Measurements from ENCODE around the gene ZNF559.
"Not testable (repeated sequence)": the region's sequence is repeated elsewhere in the genome, so short reads cannot be mapped to it uniquely, and the experiment has no call there.

ZNF559 gene

DNA sequence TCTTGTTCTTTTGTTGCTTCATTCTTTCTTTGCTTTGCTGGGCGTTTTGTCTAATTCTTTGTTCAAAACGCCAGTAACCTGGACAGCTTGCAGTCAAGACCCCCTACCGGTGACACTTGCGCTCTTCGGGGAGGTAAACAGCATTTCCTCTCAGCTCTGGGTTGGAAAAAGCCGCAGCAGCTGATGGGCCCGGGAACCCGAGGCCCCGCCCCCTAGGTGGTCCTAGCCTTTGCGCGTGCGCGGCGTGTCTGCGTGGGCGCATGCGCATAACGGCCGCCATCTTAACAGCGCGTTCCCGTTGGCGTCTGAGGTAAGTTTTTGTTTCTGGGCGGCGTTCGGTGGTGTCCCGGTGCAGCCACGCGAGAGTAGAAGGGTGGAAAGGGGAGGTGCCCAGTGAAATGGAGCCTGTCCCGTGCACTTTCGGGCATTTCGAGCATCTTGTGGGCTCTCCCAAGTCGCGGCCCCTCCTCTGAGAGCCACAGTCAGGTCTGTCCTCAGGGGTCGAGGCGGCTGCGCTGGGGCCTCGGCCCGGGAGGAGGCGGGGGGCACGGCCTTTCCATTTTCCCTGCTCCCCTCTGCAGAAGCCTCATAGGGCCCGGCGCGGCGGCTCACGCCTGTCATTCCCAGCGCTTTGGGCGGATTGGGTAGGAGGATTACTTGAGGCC, at the start of gene ZNF559:
Gene ZNF559 (plus strand): TSS at position 261 of the 665 bp plus-strand sequence. CDS start 14,371 bp downstream, outside the sequence.
- DNase-seq (ENCODE audit: low spot score): peak; percentile 99

DNA sequence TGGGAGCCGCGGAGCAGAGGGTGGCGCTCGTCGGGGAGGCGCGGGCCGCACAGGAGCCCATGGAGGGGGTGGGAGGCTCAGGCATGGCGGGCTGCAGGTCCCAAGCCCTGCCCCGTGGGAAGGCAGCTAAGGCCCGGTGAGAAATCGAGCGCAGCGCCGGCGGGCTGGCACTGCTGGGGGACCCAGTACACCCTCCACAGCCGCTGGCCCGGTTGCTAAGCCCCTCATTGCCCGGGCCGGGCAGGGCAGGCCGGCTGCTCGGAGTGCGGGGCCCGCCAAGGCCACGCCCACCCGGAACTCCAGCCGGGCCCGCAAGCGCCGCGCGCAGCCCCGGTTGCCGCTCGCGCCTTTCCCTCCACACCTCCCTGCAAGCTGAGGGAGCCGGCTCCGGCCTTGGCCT, 40.5 kb upstream of the ZNF559 start:
- DNase-seq (ENCODE audit: low spot score): not testable (repeated sequence)

DNA sequence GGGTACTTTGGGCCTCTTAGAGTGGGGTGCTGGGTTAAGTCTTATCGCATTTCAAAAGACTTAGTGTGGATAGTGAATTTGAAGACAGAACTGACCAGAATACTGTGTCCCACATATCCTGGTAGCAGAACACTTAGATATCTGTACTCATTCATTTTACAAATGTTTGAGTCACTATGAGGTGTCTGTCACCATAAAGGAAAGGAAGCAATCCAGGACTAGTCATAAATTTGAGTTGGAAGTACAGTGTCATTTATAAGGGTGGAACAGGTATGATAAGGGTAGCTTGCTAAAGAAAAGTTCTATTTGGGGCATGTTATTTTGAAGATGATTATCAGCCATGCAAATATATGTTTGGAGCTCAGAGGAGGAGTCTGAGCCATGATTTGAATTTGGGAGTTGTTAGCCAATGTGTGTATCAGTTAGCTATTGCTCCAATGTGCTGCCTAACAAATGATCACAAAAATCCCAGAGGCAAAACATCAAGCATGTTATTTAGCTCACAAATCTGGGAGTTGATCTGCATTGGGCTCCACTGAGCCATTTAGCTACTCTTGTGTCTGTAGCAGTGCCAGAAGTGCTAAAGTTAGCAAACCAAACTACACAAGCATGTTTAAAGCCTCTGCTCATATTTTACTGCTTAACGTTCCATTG, 34.6 kb upstream of the ZNF559 start:
- no peak for DNase-seq (ENCODE audit: low spot score)

DNA sequence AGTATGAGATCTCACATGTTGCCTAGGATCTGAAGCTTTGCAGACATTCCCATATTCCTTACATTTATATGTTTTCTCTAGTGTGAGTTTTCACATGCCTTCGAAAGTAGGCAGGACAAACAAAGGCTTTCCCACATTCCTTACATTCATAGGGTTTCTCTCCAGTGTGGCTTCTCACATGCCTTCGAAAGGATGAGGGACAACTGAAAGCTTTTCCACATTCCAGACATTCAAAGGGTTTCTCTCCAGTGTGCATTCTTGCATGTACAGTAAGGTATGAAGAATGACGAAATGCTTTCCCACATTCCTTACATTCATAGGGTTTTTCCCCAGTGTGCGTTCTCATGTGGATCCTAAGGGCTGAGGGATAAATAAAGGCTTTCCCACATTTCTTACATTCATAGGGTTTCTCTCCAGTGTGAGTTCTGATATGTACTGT, 28.5 kb upstream of the ZNF559 start:
- DNase-seq (ENCODE audit: low spot score): no peak

DNA sequence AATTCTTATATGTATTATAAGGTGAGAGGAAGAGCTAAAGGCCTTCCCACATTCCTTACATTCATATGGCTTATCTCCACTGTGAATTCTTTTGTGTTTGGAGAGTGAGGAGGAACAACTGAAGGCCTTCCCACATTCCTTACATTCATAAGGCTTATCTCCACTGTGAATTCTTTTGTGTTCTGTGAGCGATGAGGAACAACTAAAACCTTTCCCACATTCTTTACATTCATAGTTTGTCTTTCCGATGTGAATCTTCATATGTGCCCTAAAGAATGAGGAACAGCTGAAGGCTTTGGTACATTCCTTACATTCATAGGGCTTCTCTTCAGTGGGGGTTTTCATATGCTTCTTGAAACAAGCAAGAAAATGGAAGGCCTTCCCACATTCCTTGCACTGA, 27.6 kb upstream of the ZNF559 start:
- DNase-seq (ENCODE audit: low spot score): no peak

DNA sequence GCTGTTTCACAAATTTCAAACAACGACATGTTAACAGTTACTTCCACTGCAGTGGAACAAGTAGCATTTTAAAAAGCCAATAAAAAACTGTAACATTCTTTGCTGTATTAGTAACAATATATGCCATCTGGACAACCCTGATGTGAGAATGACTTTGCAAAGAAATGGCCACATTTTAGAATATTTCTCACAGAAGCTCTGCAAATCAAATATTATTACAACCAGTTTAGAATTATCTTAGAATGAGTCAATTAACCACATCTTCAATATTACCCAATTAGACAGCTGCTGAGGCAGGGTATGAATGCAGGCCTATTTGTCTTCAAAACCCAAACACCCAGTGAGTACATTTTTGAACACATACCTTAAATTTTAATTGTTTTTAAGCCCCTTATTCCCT, 17.5 kb upstream of the ZNF559 start:
- DNase-seq (ENCODE audit: low spot score): peak; percentile 58

DNA sequence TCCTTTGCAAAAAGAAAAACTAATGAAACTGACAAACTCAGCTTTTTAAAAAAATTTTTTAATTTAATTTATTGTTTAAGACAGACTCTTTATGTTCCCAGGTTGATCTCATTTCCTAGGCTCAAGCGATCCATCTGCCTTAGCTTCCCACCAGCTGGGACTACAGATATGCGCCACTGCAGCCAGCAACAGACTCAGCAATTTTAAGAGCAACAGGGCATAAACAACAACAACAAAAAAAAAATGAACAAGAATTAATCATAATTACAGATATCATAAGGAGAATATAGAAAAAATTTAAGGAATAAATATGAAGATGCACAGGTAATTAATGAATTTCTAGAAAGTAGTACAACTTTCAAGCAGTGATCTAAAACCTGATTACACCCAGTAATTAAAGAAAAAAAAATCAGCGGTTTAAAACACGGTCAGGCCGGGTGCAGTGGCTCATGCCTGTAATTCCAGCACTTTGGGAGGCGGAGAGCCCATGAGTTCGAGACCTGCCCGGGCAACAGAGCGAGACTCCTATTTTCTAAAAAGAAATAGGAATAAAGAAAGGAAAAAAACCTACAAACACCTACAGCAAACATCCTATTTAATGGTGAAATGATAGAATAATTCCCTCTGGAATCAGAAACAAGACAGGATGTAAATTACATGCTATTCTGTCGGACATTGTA, 15.7 kb upstream of the ZNF559 start:
- DNase-seq (ENCODE audit: low spot score): no peak

DNA sequence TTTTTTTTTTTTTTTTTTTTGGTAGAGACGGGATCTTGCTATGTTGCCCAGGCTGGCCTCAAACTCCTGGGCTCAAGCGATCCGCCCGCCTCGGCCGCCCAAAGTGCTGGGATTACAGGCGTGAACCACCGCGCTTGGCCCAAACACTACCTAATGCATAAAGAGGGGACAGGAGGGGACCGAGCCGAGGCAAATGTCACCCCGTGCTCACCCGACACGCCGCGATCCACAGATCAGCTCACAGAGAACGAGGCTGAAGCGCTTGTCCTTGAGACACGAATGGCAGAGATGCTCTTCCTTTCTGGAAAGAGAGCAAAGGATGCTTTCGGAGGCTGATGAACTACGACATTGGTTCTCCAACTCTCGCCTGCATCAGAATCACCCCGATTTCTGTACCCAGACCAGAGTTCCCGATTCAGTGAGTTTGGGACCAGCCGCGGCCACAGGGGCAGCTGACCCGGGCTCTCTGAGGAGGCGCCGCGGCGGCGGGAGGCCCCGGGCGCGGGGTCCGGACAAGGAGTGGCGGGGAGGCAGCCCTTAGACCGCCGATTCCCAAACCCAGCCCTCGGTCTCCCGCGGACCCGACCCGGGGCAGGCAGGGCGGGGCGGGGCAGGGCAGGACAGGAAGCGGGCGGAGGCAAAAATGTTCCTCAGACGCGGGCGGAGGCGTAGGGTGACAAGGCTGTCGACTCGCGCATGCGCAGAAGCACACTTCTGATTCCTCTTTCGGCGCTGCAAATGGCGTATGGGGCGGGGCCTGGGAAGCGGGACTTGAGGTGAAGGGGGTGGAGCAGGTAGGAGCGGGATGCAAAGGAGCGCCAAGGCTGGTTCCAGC, 14.6 kb upstream of the ZNF559 start, which contains the start of gene ZNF699:
Gene ZNF699 (minus strand): TSS at position 700 of the 835 bp plus-strand sequence. CDS start 4,719 bp downstream, outside the sequence.
- DNase-seq (ENCODE audit: low spot score): peak; percentile 97

DNA sequence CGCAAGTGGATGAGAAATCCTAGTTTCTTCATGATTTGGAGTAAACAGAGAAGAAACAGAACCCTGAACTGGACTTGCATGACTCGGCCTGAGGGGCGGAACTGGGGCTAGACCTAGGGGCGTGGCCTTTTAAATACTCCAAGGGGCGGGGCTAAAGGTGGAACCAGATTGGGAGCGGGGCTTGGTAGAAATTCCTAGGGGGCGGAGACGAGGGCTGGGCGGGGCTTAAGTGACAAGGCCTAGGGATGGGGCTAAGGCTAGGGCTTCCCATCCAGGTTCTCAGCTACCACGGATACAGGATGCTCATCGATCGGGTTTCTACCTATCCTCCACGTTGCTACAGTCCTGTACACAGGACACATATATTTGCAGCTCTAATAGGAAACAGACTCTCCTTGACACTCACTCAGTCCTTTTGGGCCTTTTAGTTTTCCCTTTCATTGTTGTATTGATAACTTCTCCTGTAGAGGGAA, 14.0 kb upstream of the ZNF559 start:
- peak; percentile 93 for DNase-seq (ENCODE audit: low spot score)

DNA sequence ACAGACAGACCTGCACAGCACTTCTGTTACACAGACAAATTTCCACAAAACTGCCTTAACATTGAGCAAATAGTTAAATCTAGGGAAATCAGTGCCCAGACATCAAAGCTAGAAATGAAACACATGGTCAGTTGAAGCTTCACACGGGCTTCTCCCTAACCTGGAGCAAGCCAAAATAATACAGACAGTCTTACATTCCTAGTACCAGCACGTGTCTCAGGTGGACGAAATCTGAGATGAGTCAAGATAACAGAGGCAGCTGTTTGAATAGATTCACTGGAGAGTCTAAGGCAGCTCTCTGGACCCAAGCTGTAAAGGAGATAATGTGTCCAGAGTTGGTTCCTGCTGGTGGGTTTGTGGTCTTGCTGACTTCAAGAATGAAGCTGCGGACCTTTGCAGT, 10.2 kb upstream of the ZNF559 start:
- DNase-seq (ENCODE audit: low spot score): no peak

DNA sequence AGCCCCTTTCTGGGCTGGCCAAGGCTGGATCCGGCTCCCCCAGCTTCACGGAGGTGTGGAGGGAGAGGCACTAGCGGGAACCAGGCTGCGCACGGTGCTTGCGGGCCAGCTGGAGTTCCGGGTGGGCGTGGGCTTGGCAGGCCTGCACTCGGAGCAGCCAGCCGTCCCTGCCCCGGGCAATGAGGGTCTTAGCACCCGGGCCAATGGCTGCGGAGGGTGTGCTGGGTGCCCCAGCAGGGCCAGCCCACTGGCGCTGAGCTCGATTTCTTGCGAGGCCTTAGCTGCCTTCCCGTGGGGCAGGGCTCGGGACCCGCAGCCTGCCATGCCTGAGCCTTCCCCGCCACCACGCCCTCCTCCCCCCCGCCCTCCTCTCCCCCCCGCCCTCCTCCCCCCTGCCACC, 2.6 kb upstream of the ZNF559 start:
- DNase-seq (ENCODE audit: low spot score): no peak

DNA sequence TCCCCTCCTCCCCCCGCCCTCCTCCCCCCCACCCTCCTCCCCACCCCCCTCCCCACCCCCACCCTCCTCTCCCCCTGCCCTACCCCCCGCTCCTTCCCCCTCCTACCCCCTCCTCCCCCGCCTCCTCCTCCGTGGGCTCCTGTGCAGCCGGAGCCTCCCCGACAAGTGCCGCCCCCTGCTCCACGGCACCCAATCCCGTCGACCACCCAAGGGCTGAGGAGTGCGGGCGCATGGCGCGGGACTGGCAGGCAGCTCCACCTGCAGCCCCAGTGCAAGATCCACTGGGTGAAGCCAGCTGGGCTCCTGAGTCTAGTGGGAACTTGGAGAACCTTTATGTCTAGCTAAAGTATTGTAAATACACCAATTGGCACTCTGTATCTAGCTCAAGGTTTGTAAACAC, 2.2 kb upstream of the ZNF559 start:
- not testable (repeated sequence) for DNase-seq (ENCODE audit: low spot score)

DNA sequence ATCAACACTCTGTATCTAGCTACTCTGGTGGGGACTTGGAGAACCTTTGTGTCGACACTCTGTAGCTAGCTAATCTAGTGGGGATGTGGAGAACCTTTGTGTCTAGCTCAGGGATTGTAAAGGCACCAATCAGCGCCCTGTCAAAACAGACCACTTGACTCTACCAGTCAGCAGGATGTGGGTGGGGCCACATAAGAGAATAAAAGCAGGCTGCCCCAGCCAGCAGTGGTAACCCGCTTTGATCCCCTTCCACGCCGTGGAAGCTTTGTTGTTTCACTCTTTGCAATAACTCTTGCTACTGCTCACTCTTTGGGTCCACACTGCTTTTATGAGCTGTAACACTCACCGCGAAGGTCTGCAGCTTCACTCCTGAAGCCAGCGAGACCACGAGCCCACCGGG, 1.8 kb upstream of the ZNF559 start:
- DNase-seq (ENCODE audit: low spot score): not testable (repeated sequence)

DNA sequence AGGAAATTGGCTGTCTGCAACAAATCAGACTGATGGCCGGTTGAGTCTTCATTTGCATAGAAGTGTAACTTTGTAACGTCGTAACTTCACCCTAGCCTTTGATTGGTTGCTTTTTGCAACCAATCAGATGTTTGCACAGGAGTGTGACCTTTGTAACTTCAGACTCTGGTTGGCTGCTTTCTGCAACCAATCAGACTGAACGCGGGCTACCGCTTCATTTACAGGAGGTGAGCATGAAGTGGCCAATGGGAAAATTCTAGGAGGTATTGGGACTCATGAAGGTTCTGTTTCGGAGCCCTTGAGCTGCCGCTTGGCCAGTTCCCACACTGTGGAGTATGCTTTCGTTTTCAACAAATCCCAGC, 441 bp upstream of the ZNF559 start:
- DNase-seq (ENCODE audit: low spot score): peak; percentile 52

DNA sequence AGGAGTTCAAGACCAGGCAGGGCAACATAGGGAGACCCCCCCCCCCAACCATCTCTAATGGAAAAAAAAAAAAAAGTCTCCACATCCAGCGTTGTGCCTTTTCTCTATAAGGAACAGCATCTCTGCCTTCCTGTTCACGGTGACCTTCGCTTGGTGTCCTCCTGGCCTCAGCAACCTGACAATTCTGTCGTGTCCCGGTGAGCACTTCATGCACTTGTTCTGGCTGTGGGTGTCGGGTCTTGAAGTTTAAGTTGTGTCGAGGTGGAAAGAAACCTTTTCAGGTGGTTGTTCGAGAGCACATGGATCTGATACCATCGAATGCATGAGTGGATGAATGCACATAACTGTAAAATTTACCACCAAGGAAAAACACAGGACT, 594 bp downstream of the ZNF559 start:
- no peak for DNase-seq (ENCODE audit: low spot score)

DNA sequence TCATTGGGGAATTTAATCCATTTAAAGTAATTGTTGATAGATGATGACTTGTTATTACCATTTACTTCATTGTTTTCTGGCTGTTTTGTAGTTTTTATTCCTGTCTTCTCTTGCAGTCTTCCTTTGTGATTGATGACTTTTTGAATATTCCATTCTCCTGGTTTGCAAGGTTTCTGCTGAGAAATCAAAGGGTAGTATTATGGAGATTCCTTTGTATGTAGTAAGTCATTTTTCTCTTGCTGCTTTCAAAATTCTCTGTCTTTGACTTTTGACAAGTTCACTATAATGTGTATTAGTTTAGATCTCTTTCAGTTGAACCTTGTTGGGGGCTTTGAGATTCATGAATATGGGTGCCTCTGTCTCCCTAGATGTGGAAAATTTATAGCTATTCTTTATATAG, 6.0 kb downstream of the ZNF559 start:
- DNase-seq (ENCODE audit: low spot score): no peak

DNA sequence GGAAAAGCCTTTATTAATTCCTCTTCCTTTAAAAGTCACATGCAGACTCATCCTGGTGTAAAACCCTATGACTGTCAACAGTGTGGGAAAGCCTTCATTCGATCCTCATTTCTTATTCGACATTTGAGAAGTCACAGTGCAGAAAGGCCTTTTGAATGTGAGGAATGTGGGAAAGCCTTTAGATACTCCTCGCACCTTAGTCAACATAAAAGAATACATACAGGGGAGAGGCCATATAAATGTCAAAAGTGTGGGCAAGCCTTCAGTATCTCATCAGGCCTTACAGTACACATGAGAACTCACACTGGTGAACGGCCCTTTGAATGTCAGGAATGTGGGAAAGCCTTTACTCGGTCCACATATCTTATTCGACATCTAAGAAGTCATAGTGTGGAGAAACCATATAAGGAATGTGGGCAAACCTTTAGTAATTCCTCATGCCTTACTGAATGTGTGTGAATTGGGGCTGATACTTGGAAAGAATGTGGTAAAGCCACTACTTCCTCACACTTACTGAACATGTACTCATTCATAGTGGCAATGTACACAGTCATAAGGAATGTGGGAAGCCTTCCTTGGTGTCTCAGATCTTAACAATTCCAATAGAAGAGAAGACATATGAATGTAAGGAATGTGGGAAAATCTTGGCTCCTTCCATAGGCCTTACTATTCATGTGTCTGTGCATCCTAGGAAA, 18.8 kb downstream of the ZNF559 start:
- no peak for DNase-seq (ENCODE audit: low spot score)

DNA sequence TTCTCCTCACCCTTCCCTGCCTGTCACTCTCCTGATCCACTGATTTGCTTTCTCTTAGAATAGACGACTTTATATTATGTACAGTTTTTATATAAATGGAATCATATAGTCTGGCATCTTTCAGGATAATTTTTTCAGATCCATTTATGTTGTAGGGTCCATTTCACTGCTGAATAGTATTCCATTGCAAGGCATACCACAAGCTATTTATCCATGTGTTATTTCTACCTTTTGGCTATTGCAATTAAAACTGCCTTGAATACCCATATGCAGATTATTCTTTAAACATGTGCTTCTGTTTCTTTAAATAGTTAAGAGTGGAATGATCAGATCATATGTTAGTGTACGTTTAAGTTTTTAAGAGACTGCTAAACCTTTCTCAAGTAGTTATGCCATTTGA, 21.0 kb downstream of the ZNF559 start:
- no peak for DNase-seq (ENCODE audit: low spot score)

DNA sequence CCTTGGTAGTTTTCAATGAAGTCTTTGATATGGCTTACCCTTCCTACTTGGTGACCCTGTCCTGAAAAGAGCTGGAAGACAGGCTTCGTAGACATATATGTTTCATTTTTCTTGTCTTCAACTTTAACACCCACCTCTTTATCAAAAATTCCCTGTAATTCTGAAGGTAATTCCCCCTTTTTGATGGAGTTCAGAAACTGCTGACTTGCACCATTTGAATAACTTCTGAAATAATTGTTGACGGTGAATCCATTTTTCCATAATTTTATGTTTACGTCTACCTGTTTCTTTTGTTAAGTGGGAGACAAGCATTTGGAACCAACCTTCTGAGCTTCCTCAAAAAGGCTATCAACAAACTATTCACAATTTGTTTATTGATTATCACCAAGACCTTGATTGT, 24.3 kb downstream of the ZNF559 start:
- no peak for DNase-seq (ENCODE audit: low spot score)

DNA sequence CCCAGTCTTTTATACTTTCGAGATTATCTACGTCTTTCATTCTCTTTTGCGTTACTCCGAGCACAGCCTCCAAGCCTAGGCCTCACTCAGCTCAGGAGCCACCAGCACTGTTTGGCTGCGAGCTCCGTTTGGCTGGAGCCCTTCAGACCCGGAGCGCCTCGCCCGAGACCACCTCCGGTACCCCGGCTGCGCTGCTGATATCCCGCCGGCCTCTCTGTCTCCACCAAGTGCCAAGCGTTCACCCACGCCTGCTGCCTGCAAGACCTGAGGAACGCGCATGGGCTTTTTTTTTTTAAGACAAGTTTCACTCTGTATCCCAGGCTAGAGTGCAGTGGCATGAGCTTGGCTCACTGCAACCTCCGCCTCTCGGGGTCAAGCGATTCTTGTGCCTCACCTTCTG, 24.7 kb downstream of the ZNF559 start:
- DNase-seq (ENCODE audit: low spot score): no peak

DNA sequence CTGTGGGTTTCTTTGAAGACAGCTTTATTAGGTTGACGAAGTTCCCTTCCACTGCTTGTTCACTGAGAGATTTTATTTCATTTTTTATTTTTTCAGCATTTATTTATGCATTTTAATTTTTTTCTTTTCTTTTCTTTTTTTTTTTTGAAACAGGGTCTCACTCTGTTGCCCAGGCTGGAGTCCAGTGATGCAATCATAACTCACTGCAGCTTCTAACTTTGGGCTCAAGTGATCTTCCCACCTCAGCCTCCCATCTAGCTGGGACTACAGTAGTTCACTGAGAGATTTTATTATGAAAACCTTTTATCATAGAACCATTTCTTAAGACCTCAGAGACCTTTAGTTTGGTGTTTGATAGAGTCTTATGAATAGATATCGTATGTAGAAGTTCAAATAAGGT, 28.5 kb downstream of the ZNF559 start:
- DNase-seq (ENCODE audit: low spot score): no peak

DNA sequence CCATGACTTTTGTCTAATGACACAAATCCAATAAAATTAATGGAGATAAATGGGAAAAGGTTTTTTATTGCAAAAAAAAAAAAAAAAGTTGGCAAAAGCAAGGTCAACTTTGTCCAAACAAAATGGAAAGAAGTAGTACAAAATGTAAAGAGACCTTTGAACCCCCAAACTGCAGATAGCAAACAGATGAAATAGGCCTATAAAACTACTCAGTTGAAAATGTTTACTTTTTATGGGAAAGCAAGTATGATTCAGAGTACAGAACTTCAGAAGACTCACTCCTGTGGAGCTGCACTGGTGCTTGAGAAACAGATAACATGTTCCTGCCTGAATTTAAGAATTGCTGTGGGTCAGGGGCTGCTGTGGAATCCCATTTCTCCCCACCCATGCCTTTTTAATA, 29.0 kb downstream of the ZNF559 start:
- no peak for DNase-seq (ENCODE audit: low spot score)
